Tibial nerve (tissue), 4 donors: Measurements from ENCODE around the gene ORC5. TPM values are rescaled to one million over a fixed set of nuclear protein-coding genes. Genes with fewer than 3 reads are reported as not detected.
"Not testable (repeated sequence)": the region's sequence is repeated elsewhere in the genome, so short reads cannot be mapped to it uniquely, and the experiment has no call there.

ENCODE experiments used
- DNase-seq, 2 donors: peaks; one replicate each; pipeline ENCODE4 v3.0.0-alpha.2; 2019; ENCODE audit warnings: low spot score in 2 of 2
- H3K27ac ChIP-seq, 4 donors: fragments of 200-600 bp; sonication (generic) in 3 of 4; one replicate each; pipeline ENCODE4 v1.5.1; 2017 to 2019; ENCODE audit warnings: mild to moderate bottlenecking in 1 of 4
- H3K27me3 ChIP-seq, 2 donors: fragments of 200-600 bp; sonication (generic) in 1 of 2; one replicate each; pipeline versions ENCODE4 v1.5.1 to v1.6.0; 2017 to 2019
- H3K36me3 ChIP-seq, 3 donors: fragments of 200-600 bp; sonication (generic); one replicate each; pipeline ENCODE4 v1.5.1; 2018 to 2019
- H3K4me1 ChIP-seq, 4 donors: fragments of 200-600 bp; sonication (generic) in 3 of 4; one replicate each; pipeline ENCODE4 v1.5.1; 2017 to 2019
- H3K4me3 ChIP-seq, 4 donors: fragments of 200-600 bp; sonication (generic) in 3 of 4; one replicate each; pipeline ENCODE4 v1.5.1; 2017 to 2019; ENCODE audit warnings: mild to moderate bottlenecking in 1 of 4, moderate library complexity in 1 of 4
- H3K9me3 ChIP-seq, 4 donors: fragments of 200-600 bp; sonication (generic) in 3 of 4; one replicate each; pipeline ENCODE4 v1.5.1; 2017 to 2019
- CTCF ChIP-seq, 5 experiments: fragments of 200-600 bp in 3 of 5; fragments of 450-650 bp in 2 of 5; sonication (generic) in 3 of 5; IDR thresholded peaks; one replicate each; pipeline ENCODE4 v1.5.1; 2016 to 2019; ENCODE audit warnings: antibody characterized with exemption in 5 of 5, mild to moderate bottlenecking in 3 of 5, moderate library complexity in 2 of 5
- EP300 ChIP-seq, 2 donors: sonication (generic); formaldehyde crosslinking; IDR thresholded peaks; one replicate each; pipeline ENCODE4 v1.6.1; 2017; ENCODE audit warnings: antibody characterized with exemption in 2 of 2, mild to moderate bottlenecking in 1 of 2
- POLR2A ChIP-seq, 2 donors: fragments of 450-650 bp; IDR thresholded peaks; one replicate each; pipeline ENCODE4 v1.6.1; 2017; ENCODE audit warnings: antibody characterized with exemption in 2 of 2, mild to moderate bottlenecking in 2 of 2, moderate library complexity in 2 of 2
- WGBS, 2 donors: methylation state at CpG; one replicate each; pipeline ENCODE4 v1.1.5; 2018; 5-methylcytosine and 5-hydroxymethylcytosine counted together
- total RNA-seq, 4 donors: library from RNA; depleted of rRNA; stranded (reverse); fragments of >200 nt; gene quantifications; one replicate each; pipeline ENCODE4 v1.1.0, GENCODE V29; 2016

Gene ORC5
- total RNA-seq, 4 donors from 2014 or later, result 12.4 to 31.0 (median 26.8) TPM

GRCh38 chr7:104242638-104243037 is 34.8 kb upstream of the ORC5 start:
- H3K9me3 ChIP-seq, result no peaks in the 10 kb centered on the region
- H3K36me3 ChIP-seq, result no peaks in the 10 kb centered on the region
- TF ChIP-seq POLR2A (IDR thresholded peaks at IDR 0.05), result no peak
- no peak for TF ChIP-seq CTCF (IDR thresholded peaks at IDR 0.05)
- no peak for TF ChIP-seq EP300 (IDR thresholded peaks at IDR 0.05)
- H3K4me3 ChIP-seq, result no peak overlapping the region
- H3K4me1 ChIP-seq, result no peaks in the 10 kb centered on the region
- WGBS, 2 donors, result 63 to 76% methylated on average over 3 of the region's 3 CpGs
- H3K27me3 ChIP-seq, result no peaks in the 10 kb centered on the region
- H3K27ac ChIP-seq, result no peak overlapping the region
- no peak for DNase-seq

- 59 to 71% methylated on average over 4 of the region's 4 CpGs for WGBS, 2 donors
- no peak overlapping the region for H3K27ac ChIP-seq
- H3K4me3 ChIP-seq, result no peak overlapping the region
- TF ChIP-seq POLR2A (IDR thresholded peaks at IDR 0.05) (no peak), CTCF (IDR thresholded peaks at IDR 0.05) (no peak), EP300 (IDR thresholded peaks at IDR 0.05) (no peak)
- H3K4me1 ChIP-seq, result no peaks in the 10 kb centered on the region
- H3K36me3 ChIP-seq, result no peaks in the 10 kb centered on the region
- H3K27me3 ChIP-seq, result no peaks in the 10 kb centered on the region
- DNase-seq, result no peak
- H3K9me3 ChIP-seq, result no peaks in the 10 kb centered on the region
Measured at GRCh38 chr7:104241538-104242209, 33.9 kb upstream of the ORC5 start.

GRCh38 chr7:104241135-104241534 is 33.3 kb upstream of the ORC5 start:
- H3K27me3 ChIP-seq, result no peaks in the 10 kb centered on the region
- no peak for TF ChIP-seq EP300 (IDR thresholded peaks at IDR 0.05)
- TF ChIP-seq POLR2A (IDR thresholded peaks at IDR 0.05), result no peak
- no peak for TF ChIP-seq CTCF (IDR thresholded peaks at IDR 0.05)
- DNase-seq, result no peak
- no peak overlapping the region for H3K27ac ChIP-seq
- H3K36me3 ChIP-seq, result no peaks in the 10 kb centered on the region
- 91 to 94% methylated on average over 3 of the region's 3 CpGs for whole genome bisulfite sequencing, 2 donors
- H3K9me3 ChIP-seq, result no peaks in the 10 kb centered on the region
- no peaks in the 10 kb centered on the region for H3K4me1 ChIP-seq
- H3K4me3 ChIP-seq, result no peak overlapping the region

GRCh38 chr7:104240401-104240800 is 32.6 kb upstream of the ORC5 start:
- no peak for TF ChIP-seq EP300 (IDR thresholded peaks at IDR 0.05)
- TF ChIP-seq POLR2A (IDR thresholded peaks at IDR 0.05), result no peak
- TF ChIP-seq CTCF (IDR thresholded peaks at IDR 0.05), result no peak
- no peak for DNase-seq
- Histone ChIP-seq H3K27me3 (no peaks in the 10 kb centered on the region), H3K9me3 (no peaks in the 10 kb centered on the region), H3K4me3 (no peak overlapping the region), H3K36me3 (no peaks in the 10 kb centered on the region), H3K27ac (no peak overlapping the region), H3K4me1 (no peaks in the 10 kb centered on the region)
- WGBS, 2 donors, result 29 to 45% methylated on average over 5 of the region's 5 CpGs

GRCh38 chr7:104234990-104235389 is 27.2 kb upstream of the ORC5 start:
- not testable (repeated sequence) for H3K27me3 ChIP-seq, DNase-seq, H3K27ac ChIP-seq, H3K36me3 ChIP-seq, H3K4me3 ChIP-seq, H3K4me1 ChIP-seq, H3K9me3 ChIP-seq
- WGBS, 2 donors, result 83 to 85% methylated on average over 2 of the region's 2 CpGs
